ENCODE measurements around the gene DYSF.

Gene DYSF

DNA sequence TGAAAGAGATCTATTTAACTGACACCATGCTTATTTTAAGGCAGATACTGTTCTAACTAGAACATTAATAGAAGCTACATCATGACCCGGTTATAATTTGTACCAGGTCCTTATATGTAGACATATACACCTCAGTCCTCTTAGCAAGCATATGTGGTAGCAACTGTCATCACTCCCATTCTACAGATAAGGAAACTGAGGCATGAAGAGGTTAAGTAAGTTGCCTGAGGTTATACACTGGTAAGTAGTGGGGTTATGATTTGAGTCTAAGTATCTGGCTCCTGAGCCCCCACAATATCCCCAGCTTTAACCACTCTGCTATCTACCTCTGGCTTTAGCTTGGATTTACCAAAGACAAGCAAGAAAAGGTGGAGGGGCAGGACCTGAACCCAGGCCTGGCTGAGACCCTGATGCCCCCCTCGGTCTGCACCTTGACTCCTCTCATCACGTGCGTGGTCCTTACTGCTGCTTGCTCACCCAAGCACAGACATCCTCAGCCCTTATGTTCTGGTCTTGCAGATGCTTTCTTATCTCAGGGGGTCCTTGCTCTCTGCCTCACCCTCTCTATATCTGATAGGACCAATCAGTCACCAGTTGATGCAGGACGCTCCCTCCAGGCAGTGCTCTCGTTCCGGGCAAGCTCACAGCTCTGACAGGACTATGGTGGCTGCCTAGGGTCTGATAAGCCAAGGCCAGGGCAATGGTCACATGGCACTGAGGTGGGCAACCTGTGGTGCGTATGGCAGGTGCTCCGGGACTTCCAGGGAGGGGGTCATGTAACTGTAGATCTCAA lies 4.0 kb downstream of the DYSF start:
- no peak for DNase-seq

DNA sequence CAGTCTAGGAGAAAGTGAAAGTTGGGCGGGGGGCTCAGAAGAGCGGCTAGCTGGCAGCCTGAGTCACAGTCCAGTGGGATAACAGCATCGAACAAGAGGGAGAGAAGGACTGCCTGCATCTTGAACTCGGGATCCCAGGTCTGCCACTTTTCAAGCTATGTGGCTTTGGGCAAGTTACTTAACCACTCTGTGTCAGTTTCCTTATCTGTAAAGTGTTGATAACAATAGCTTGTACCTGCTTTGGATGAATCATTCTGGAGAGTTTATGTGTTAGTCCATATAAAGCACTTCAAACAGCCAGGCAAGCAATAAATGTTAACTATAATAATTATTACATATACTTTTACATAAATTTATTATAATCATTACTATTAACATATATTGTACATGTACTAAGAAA lies 4.6 kb downstream of the DYSF start:
- no peak for DNase-seq

GRCh38 chr2:71458413-71459083 lies 5.2 kb downstream of the DYSF start:
- DNase-seq = no peak

GRCh38 chr2:71459084-71459431 lies 5.7 kb downstream of the DYSF start:
- DNase-seq = no peak

DNA sequence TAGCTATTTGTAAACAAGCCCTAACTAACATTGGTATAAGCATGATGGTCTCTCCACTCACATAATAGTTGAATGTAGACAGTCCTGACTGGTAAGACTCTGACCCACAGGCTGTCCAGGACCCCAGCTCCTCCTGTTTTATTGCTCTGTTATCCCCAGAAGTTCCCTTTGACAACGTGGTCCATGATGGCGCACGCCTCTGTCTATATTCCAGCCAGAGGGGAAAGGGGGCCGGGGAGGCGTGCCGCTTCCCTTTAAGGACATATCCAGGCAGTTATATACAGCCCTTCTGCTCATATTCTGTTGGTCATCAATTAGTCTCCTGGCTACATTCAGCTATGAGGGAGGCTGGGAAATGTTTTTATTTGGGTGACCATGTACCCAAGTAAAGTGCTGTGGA lies 6.7 kb downstream of the DYSF start:
- DNase-seq = no peak

- DNase-seq = no peak
Observed at GRCh38 chr2:71460595-71461303, 7.4 kb downstream of the DYSF start.

DNA sequence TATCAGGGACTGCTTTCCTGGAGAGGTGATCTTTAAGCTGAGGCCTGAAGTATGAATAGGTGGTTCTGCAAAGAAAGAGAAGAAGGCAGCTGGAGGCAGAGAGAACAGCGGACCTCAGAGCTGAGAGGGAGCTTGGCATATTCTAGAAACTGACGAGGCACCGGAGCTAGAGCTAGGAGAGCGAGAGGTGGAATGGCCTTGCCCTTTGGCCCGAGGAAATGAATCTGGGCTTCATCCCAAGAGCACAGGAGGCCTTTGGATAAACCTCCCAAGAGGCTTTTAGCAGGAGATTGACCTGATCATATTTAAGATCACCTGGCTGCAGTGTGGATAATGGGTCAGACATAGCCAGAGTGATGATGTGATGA lies 7.9 kb downstream of the DYSF start:
- no peak for DNase-seq

DNA sequence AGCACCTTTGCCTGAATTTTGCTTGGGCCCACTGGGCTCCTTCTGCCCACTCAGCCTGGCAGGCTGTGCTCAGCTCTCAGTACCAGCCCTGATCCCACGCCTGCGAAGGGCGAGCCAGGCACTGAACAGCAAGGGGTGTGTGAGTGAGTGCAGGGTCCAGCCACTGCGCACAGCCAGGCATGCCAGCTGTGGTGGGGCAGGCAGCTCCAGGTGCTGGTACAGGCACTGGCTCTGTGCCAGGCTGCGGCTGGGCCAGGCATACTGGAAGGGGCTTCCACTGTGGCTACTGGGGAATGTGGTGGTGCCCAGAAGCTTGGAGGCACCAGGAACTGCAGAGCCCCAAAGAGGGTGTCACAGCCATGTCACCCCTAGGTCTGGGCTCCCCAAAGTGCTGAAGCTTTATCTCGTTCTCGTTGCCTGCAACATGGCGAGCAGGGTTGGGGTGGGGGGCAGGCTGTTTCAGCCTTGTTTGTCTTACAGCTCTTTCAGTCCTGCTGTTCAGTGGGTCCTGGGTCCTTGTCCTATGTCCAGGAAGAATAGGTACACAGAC lies 8.8 kb downstream of the DYSF start:
- DNase-seq = no peak

GRCh38 chr2:71462641-71463341 lies 9.4 kb downstream of the DYSF start:
- no peak for DNase-seq

GRCh38 chr2:71463342-71463654 lies 9.9 kb downstream of the DYSF start:
- DNase-seq = no peak

DNA sequence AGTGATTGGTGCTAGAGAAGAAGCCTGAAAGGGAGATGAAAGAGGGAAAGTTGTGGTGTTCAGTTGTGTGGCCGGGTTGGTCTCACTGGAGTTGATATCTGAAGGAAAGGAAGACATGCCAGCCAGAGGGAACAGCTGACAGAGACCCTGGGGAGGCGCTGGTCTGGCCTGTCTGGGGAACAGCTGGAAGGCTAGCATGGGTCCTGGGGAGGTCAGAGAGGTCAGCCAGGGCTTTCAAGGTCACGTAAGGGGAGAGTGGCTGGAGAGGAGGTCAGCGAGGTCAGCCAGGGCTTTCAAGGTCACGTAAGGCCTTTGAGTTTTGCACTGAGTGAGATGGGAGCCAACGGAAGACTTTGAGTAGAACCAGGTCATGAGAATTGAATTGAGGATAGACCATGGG lies 11.0 kb downstream of the DYSF start:
- no peak for DNase-seq

DNA sequence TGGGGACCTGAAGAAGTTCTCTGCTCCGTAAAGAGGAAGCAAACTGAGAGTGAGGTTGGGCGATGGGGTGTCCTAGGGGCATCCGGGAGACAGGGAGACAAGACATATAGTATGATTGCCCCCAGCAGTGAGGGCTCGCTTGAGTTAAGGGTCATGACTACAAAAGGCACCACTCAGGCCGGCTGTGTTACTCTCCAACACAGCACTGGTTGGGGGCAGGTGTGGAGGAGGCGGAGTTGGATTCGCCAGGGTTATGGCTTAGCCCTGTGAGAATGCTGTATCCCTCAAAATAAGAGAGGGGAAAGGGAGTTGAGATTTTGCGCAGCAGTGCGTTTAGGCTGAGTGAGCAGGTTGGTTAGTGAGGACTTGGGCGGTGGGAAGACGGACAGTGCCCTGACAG lies 12.0 kb downstream of the DYSF start:
- no peak for DNase-seq

DNA sequence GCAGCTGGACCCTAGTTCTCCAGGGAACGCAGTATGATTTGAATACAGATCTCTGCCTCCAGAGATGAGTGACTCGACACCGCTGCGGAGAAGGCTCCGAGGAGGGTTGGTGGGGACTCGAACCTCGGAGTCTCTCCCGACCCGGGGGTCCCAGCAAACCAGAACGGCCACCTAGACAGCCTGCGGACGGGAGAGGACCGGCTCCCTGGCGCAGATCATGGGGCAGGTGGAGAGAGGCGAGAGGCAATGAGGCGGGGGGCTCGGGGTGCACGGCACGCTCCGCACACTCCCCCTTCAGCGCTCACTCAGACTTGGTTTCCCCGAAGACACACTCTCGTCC lies 12.6 kb downstream of the DYSF start:
- DNase-seq = no peak

DNA sequence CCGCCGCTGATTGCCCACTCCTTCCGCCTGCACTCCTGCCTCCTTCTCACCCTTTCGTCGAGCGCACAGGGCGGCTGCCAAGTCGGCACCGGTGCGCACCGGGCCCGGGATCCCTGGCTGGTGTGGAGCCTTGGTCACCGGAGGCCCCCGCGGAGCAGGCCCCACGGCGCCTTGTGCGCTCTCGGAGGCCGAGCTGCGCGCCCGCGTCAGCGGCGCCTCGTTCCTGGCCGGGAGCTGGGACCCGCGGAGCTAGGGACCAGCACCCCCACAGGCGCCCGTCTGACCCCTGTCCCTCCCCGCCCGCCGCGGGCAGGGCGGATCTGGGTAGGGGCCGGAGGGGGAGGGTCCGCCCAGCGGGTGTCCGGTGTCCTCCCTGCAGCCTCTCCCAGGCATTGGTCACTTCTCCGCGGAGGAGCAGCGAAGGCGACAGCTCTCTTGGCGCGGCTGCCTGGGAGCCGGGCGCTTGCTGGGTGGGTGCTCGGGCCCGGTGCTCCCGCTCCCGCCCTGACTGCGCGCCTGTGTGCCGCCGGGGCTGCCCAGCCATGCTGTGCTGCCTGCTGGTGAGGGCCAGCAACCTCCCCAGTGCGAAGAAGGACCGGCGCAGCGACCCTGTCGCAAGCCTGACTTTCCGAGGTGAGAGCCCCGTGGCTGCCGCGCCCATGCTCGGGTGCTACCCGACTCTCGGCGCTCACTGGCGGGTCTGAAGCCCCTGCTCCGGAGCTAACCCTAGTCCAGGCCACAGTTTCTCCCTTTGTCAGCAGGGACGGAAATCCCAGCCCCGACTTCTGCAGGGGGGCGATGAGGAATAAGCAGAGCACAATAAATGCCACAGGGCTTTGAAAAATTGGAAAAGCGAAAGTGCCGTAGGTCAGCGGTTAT lies 13.2 kb downstream of the DYSF start:
- DNase-seq = no peak

- DNase-seq = no peak
Observed at GRCh38 chr2:71467180-71467815, 13.9 kb downstream of the DYSF start.

GRCh38 chr2:71468279-71469015 lies 15.1 kb downstream of the DYSF start:
- no peak for DNase-seq

- no peak for DNase-seq
Observed at GRCh38 chr2:71469403-71470398, 16.3 kb downstream of the DYSF start.

GRCh38 chr2:71471276-71471675 lies 17.9 kb downstream of the DYSF start:
- DNase-seq = no peak

- DNase-seq = no peak
Observed at GRCh38 chr2:71472019-71472418, 18.7 kb downstream of the DYSF start.
